Esophagus (tissue), 2 donors: ENCODE results near the gene PARP8. TPM values are rescaled to one million over a fixed set of nuclear protein-coding genes. Genes with fewer than 3 reads are reported as not detected.

ENCODE experiments used
- H3K27ac ChIP-seq, 2 donors: one replicate each; pipeline ENCODE4 v1.5.1; 2013; ENCODE audit warnings: low read depth in 2 of 2, mild to moderate bottlenecking in 2 of 2, inconsistent platforms in 1 of 2, low read length in 1 of 2, moderate library complexity in 1 of 2
- H3K27me3 ChIP-seq, 2 donors: one replicate each; pipeline ENCODE4 v1.6.1; 2013; ENCODE audit warnings: low read length in 2 of 2, control low read depth in 1 of 2, mild to moderate bottlenecking in 1 of 2; ENCODE audit not compliant: insufficient read depth in 2 of 2, control insufficient read depth in 1 of 2
- H3K36me3 ChIP-seq, 2 donors: one replicate each; pipeline ENCODE4 v1.6.1; 2013; ENCODE audit warnings: low read length in 1 of 2; ENCODE audit not compliant: control insufficient read depth in 2 of 2, insufficient read depth in 2 of 2
- H3K4me1 ChIP-seq, 2 donors: one replicate each; pipeline ENCODE4 v1.6.1; 2013; ENCODE audit warnings: low read length in 1 of 2; ENCODE audit not compliant: control insufficient read depth in 2 of 2, insufficient read depth in 2 of 2
- H3K4me3 ChIP-seq, 2 donors: one replicate each; pipeline ENCODE4 v1.5.1; 2013; ENCODE audit warnings: low read length in 2 of 2, mild to moderate bottlenecking in 2 of 2, low read depth in 1 of 2, moderate library complexity in 1 of 2
- H3K9me3 ChIP-seq, 2 donors: one replicate each; pipeline ENCODE4 v1.6.1; 2013; ENCODE audit warnings: mild to moderate bottlenecking in 2 of 2, low read depth in 1 of 2, low read length in 1 of 2, moderate library complexity in 1 of 2; ENCODE audit not compliant: control insufficient read depth in 2 of 2, insufficient read depth in 1 of 2
- WGBS, 2 donors: extraction: QIAGEN DNeasy Blood & Tissue Kit; methylation state at CpG; one replicate each; pipeline ENCODE4 v1.1.7; 2013; 5-methylcytosine and 5-hydroxymethylcytosine counted together
- polyA plus RNA-seq, 2 donors: library from polyadenylated mRNA; stranded (reverse); fragments of 200-250 nt; gene quantifications; one replicate each; pipeline ENCODE4 v1.2.3, GENCODE V29; 2013
- donor health status: healthy with polysubstance abuse.
- donor health status: Bipolar disorder and iron deficiency.

The PARP8 gene
- polyA plus RNA-seq, 2 donors = 4.5 to 5.6 TPM

GRCh38 chr5:50866415-50866814 lies 200.0 kb downstream of the PARP8 start:
- WGBS, 2 donors = 35 to 60% methylated on average over 1 of the region's 1 CpG
- no peaks in the 10 kb centered on the region for H3K9me3 ChIP-seq
- H3K4me3 ChIP-seq = no peak overlapping the region
- H3K36me3 ChIP-seq = no peaks in the 10 kb centered on the region
- H3K27me3 ChIP-seq = no peaks in the 10 kb centered on the region
- no peaks in the 10 kb centered on the region for H3K4me1 ChIP-seq
- no peak overlapping the region for H3K27ac ChIP-seq

- Histone ChIP-seq H3K9me3 (no peaks in the 10 kb centered on the region), H3K36me3 (no peaks in the 10 kb centered on the region), H3K27me3 (no peaks in the 10 kb centered on the region), H3K4me3 (no peak overlapping the region), H3K4me1 (no peaks in the 10 kb centered on the region), H3K27ac (no peak overlapping the region)
- WGBS, 2 donors = 76 to 77% methylated on average over 3 of the region's 3 CpGs
These were observed 200.7 kb downstream of the PARP8 start for GRCh38 chr5:50867140-50867539.

GRCh38 chr5:50873595-50874277 lies 207.3 kb downstream of the PARP8 start:
- Histone ChIP-seq H3K9me3 (no peaks in the 10 kb centered on the region), H3K27ac (no peak overlapping the region), H3K36me3 (no peaks in the 10 kb centered on the region), H3K4me3 (no peak overlapping the region), H3K27me3 (no peaks in the 10 kb centered on the region), H3K4me1 (no peaks in the 10 kb centered on the region)
- 56 to 68% methylated on average over 2 of the region's 2 CpGs for WGBS, 2 donors

- H3K9me3 ChIP-seq = no peaks in the 10 kb centered on the region
- no peaks in the 10 kb centered on the region for H3K4me1 ChIP-seq
- H3K36me3 ChIP-seq = no peaks in the 10 kb centered on the region
- no peak overlapping the region for H3K4me3 ChIP-seq
- WGBS, 2 donors = 53 to 65% methylated on average over 6 of the region's 6 CpGs
- H3K27ac ChIP-seq = peak overlapping the region in 1 of 2 donors; percentile 10
- no peaks in the 10 kb centered on the region for H3K27me3 ChIP-seq
These were observed 208.0 kb downstream of the PARP8 start for GRCh38 chr5:50874306-50875001.

- Histone ChIP-seq H3K27ac (no peak overlapping the region), H3K9me3 (no peaks in the 10 kb centered on the region), H3K27me3 (no peaks in the 10 kb centered on the region), H3K4me1 (no peaks in the 10 kb centered on the region), H3K4me3 (no peak overlapping the region), H3K36me3 (no peaks in the 10 kb centered on the region)
- 89 to 95% methylated on average over 1 of the region's 1 CpG for WGBS, 2 donors
These were observed 208.5 kb downstream of the PARP8 start for GRCh38 chr5:50875002-50875344.

- Histone ChIP-seq H3K27me3 (no peaks in the 10 kb centered on the region), H3K4me3 (no peak overlapping the region), H3K4me1 (no peaks in the 10 kb centered on the region), H3K27ac (no peak overlapping the region), H3K9me3 (no peaks in the 10 kb centered on the region), H3K36me3 (no peaks in the 10 kb centered on the region)
- 81 to 86% methylated on average over 2 of the region's 2 CpGs for WGBS, 2 donors
These were observed 212.0 kb downstream of the PARP8 start for GRCh38 chr5:50878470-50878869.

- Histone ChIP-seq H3K36me3 (no peaks in the 10 kb centered on the region), H3K27ac (no peak overlapping the region), H3K27me3 (no peaks in the 10 kb centered on the region), H3K4me3 (no peak overlapping the region), H3K4me1 (no peaks in the 10 kb centered on the region), H3K9me3 (no peaks in the 10 kb centered on the region)
- 51 to 57% methylated on average over 3 of the region's 3 CpGs for WGBS, 2 donors
These were observed 215.0 kb downstream of the PARP8 start for GRCh38 chr5:50881407-50881806.

GRCh38 chr5:50886657-50887345 lies 220.4 kb downstream of the PARP8 start:
- H3K27me3 ChIP-seq = no peaks in the 10 kb centered on the region
- WGBS, 2 donors = 34 to 41% methylated on average over 2 of the region's 2 CpGs
- no peak overlapping the region for H3K27ac ChIP-seq

GRCh38 chr5:50887889-50888633 lies 221.6 kb downstream of the PARP8 start:
- no peaks in the 10 kb centered on the region for H3K4me1 ChIP-seq
- no peaks in the 10 kb centered on the region for H3K9me3 ChIP-seq
- H3K36me3 ChIP-seq = no peaks in the 10 kb centered on the region
- no peak overlapping the region for H3K27ac ChIP-seq
- WGBS, 2 donors = 90 to 91% methylated on average over 3 of the region's 3 CpGs
- H3K27me3 ChIP-seq = no peaks in the 10 kb centered on the region
- H3K4me3 ChIP-seq = no peak overlapping the region

More at GRCh38 chr5:50886657-50887345, 220.4 kb downstream of the PARP8 start:
- Histone ChIP-seq H3K9me3 (no peaks in the 10 kb centered on the region), H3K4me1 (no peaks in the 10 kb centered on the region), H3K4me3 (no peak overlapping the region), H3K36me3 (no peaks in the 10 kb centered on the region)
